Upper lobe of right lung (tissue), 1 donor: ENCODE measurements around the gene KCNA10. TPM values are rescaled to one million over a fixed set of nuclear protein-coding genes. Genes with fewer than 3 reads are reported as not detected.
A peak's percentile ranks its signal among the peaks of the same experiment; 100 is the strongest.
"Not testable (repeated sequence)": the region's sequence is repeated elsewhere in the genome, so short reads cannot be mapped to it uniquely, and the experiment has no call there.

ENCODE experiments used
- ATAC-seq: fragments of 200-7000 bp; cut with Tn5 transposase; one replicate; pipeline ENCODE4 v1.9.1; 2020; ENCODE audit warnings: mild to moderate bottlenecking, moderate library complexity
- DNase-seq: peaks from one replicate; pipeline ENCODE4 v3.0.0-alpha.2; 2020
- H3K27ac ChIP-seq: fragments of 200-600 bp; one replicate; pipeline ENCODE4 v1.8.0; 2022
- H3K27me3 ChIP-seq: fragments of 200-600 bp; one replicate; pipeline ENCODE4 v1.8.0; 2022; ENCODE audit warnings: mild to moderate bottlenecking
- H3K36me3 ChIP-seq: fragments of 200-600 bp; one replicate; pipeline ENCODE4 v1.8.0; 2022
- H3K4me1 ChIP-seq: fragments of 200-600 bp; one replicate; pipeline ENCODE4 v1.8.0; 2022
- H3K4me3 ChIP-seq: fragments of 200-600 bp; one replicate; pipeline ENCODE4 v1.8.0; 2022; ENCODE audit warnings: mild to moderate bottlenecking
- H3K9me3 ChIP-seq: fragments of 200-600 bp; one replicate; pipeline ENCODE4 v1.8.0; 2022
- intact Hi-C: fragments of 100-400 bp; cut with DNase I; formaldehyde crosslinking; loops from one replicate; pipeline ENCODE4 v1.11.0; 2022
- total RNA-seq: library from RNA; stranded (reverse); fragmentation: NEBNext Ultra II Directional; extraction: Animal tissue kit (Norgen Biotek cat#: 25700); gene quantifications from one replicate; pipeline ENCODE4 v1.2.1, GENCODE V29; 2021
- TF ChIP-seq, protein P1 (sequence below): fragments of 200-600 bp; IDR thresholded peaks from one replicate; pipeline ENCODE4 v1.8.0; 2022; ENCODE audit warnings: antibody characterized with exemption
- donor health status: DM: no; HTN: yes; CAD: no; lungs with severe emphysema.

Gene KCNA10
- total RNA-seq, 1 donor from 2014 or later: not detected

DNA sequence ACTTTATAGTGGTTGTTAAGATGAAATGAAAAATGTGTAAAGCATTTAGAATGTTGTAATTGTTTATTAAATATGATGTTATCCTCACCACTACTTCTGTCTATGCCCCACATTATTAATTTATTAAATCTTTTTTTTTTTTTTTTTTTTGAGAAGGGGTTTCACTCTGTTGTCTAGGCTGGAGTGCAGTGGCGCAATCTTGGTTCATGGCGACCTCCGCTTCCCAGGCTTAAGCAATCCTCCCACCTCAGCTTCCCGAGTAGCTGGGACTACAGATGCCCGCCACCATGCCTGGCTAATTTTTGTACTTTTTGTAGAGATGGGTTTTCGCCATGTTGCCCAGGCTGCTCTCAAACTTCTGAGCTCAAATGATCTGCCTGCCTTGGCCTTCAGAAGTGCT is 7.5 kb downstream of the KCNA10 start:
- ATAC-seq: no peak

DNA sequence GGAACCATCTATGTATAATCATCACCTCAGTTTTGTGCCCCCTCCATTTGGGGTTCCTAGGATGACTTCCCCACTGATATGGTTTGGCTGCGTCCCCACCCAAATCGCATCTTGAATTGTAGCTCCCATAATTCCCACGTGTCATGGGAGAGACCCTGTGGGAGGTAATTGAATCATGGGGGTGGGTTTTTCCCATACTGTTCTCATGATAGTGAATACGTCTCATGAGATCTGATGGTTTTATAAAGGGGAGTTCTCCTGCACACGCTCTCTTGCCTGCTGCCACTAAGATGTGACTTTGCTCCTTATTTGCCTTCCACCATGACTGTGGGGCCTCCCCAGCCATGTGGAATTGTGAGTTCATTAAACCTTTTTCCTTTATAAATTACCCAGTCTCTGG is 8.1 kb downstream of the KCNA10 start:
- H3K36me3 ChIP-seq, ATAC-seq, H3K27me3 ChIP-seq, H3K4me3 ChIP-seq, H3K9me3 ChIP-seq, H3K4me1 ChIP-seq, DNase-seq, intact Hi-C loops, H3K27ac ChIP-seq: not testable (repeated sequence)

More for the DNA sequence above, 7.5 kb downstream of the KCNA10 start:
- no peaks in the 10 kb centered on the region for H3K9me3 ChIP-seq
- TF ChIP-seq, protein P1, sequence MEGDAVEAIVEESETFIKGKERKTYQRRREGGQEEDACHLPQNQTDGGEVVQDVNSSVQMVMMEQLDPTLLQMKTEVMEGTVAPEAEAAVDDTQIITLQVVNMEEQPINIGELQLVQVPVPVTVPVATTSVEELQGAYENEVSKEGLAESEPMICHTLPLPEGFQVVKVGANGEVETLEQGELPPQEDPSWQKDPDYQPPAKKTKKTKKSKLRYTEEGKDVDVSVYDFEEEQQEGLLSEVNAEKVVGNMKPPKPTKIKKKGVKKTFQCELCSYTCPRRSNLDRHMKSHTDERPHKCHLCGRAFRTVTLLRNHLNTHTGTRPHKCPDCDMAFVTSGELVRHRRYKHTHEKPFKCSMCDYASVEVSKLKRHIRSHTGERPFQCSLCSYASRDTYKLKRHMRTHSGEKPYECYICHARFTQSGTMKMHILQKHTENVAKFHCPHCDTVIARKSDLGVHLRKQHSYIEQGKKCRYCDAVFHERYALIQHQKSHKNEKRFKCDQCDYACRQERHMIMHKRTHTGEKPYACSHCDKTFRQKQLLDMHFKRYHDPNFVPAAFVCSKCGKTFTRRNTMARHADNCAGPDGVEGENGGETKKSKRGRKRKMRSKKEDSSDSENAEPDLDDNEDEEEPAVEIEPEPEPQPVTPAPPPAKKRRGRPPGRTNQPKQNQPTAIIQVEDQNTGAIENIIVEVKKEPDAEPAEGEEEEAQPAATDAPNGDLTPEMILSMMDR: no peak
- no peaks in the 10 kb centered on the region for H3K27me3 ChIP-seq
- no peak overlapping the region for H3K27ac ChIP-seq
- no peak for DNase-seq
- H3K4me1 ChIP-seq: no peaks in the 10 kb centered on the region
- H3K4me3 ChIP-seq: no peak overlapping the region
- intact Hi-C loops: no loop called here
- H3K36me3 ChIP-seq: no peaks in the 10 kb centered on the region

DNA sequence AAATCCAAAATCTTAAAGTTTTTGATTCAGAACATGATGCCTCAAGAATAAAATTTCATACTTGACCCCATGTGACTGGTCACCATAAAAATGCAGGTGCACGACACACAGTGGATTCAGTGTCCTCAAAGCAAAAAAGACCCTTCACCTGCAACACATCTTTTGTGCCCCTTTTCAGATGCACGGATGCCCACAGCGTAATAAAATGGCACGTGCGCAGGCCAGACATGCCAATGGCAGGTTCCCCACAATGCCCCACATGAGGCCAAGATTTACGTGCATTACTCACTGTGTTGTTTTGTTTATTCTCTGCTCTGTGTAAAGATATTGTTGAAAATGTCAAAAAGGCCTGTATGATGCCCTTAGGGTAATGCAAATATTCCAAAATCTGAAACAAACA is 9.3 kb downstream of the KCNA10 start:
- H3K27ac ChIP-seq: no peak overlapping the region
- H3K4me1 ChIP-seq: no peaks in the 10 kb centered on the region
- intact Hi-C loops: no loop called here
- ATAC-seq (no peak), DNase-seq (no peak)
- peak overlapping the region; percentile 14 for H3K4me3 ChIP-seq
- no peaks in the 10 kb centered on the region for H3K36me3 ChIP-seq
- H3K27me3 ChIP-seq: no peaks in the 10 kb centered on the region
- TF ChIP-seq, protein P1: no peak
- no peaks in the 10 kb centered on the region for H3K9me3 ChIP-seq

DNA sequence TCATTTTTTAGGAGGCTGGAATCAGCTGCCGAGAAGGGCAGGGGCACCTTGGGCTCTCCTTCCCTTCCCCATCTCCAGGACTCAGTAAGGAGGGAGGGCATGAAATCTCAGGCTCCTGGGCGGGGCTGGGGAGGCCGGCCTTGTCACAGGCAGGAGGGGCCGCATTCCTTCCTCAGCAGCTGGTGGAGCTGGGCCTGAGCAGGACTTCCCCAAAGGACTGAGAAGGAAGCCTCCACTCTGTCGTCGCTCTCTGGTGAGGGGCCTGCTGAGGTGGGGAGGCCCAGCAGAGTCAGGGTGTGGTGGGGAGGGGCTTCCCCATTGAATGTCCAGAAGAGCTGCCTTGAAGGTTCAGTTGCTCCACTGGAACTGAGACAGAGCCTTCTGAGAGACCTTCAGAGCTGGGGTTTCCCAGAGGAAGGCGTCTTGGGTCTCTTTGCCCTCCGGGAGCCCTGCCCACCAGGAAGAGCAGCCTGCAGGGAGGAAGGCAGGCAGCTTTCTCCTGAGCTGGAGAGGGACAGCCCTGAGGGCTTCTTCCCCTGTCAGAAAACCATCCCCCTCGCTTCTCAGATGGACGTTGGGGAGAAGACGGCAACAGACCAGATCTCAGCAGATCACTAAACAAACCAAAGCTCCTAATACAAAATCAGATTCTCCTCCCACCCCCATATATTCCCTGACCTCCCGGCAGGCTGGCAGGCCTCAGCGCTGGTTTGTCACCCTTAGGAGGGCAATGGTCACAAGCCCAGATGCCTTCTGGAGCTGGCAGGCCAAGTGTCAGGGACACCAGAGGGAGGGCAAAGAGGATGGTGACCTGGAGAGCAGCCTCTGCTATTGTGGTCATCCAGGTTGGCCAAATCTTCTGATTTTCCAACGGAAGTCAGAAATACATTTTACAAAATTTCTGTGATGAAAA is 10.7 kb downstream of the KCNA10 start:
- peak overlapping the region; percentile 66 for H3K27ac ChIP-seq
- no peaks in the 10 kb centered on the region for H3K9me3 ChIP-seq
- DNase-seq (peak; percentile 87), ATAC-seq (peak; percentile 88)
- no peaks in the 10 kb centered on the region for H3K27me3 ChIP-seq
- H3K4me3 ChIP-seq: peak overlapping the region; percentile 27
- intact Hi-C loops: no loop called here
- no peaks in the 10 kb centered on the region for H3K36me3 ChIP-seq
- TF ChIP-seq, protein P1: no peak
- no peaks in the 10 kb centered on the region for H3K4me1 ChIP-seq

DNA sequence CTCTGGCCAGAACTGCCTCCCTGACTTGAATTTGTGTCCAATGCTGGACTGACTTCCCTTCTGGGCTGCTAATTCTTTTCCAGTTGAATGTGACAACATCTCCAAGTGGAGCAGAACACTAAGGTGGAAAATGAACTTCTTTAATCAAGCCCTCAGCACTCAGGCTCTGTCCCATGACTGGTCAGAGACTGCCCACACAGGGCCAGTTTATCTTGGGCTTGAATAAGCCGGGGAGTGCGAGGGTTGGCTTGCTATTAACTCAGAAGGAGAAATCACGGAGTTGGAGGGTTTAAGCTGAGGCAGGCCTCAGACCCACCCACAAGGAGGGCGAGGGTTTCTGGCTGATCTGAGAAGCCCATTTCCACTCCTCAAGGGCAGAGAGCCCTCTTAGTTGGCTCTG is 12.4 kb downstream of the KCNA10 start:
- Histone ChIP-seq H3K9me3 (no peaks in the 10 kb centered on the region), H3K27me3 (no peaks in the 10 kb centered on the region), H3K4me1 (no peaks in the 10 kb centered on the region), H3K27ac (no peak overlapping the region), H3K4me3 (no peak overlapping the region), H3K36me3 (no peaks in the 10 kb centered on the region)
- intact Hi-C loops: no loop called here
- no peak for DNase-seq
- TF ChIP-seq, protein P1: no peak
- ATAC-seq: peak; percentile 8

DNA sequence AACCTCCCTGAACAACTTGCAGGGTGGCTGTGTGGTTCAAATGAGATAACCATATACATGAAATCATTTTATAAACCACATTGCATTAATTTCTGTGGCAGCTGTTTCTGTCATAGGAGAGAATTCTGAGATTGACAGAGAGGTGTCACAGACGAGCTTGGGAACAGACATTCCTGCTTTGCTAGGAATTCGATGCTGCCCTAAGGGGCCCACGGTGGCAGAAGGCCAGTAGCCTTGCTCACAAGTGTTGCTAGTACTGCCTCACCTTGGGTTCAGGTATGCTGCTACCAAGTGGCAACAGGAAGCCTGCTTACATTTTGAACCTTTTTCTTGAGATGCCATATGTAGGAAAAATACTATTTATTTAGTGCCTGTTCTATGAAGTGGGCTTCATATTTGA is 13.4 kb downstream of the KCNA10 start:
- TF ChIP-seq, protein P1: no peak
- no peak overlapping the region for H3K27ac ChIP-seq
- H3K27me3 ChIP-seq: no peaks in the 10 kb centered on the region
- ATAC-seq (no peak), DNase-seq (no peak)
- H3K4me1 ChIP-seq: no peaks in the 10 kb centered on the region
- no peaks in the 10 kb centered on the region for H3K36me3 ChIP-seq
- H3K4me3 ChIP-seq: no peak overlapping the region
- no peaks in the 10 kb centered on the region for H3K9me3 ChIP-seq
- intact Hi-C loops: no loop called here
